NT2/D1 (cell line): ENCODE measurements around the gene PACS1.
A peak's percentile ranks its signal among the peaks of the same experiment; 100 is the strongest.

Source experiments
- DNase-seq: peaks from one replicate; pipeline ENCODE4 v3.0.0-alpha.2; 2011; ENCODE audit warnings: low read depth, low spot score
- H3K27me3 ChIP-seq: 2 replicates; pipeline ENCODE4 v1.6.0; 2011; ENCODE audit warnings: mild to moderate bottlenecking; ENCODE audit not compliant: insufficient read length, insufficient read depth
- H3K36me3 ChIP-seq: 2 replicates; pipeline ENCODE4 v1.6.1; 2011; ENCODE audit warnings: mild to moderate bottlenecking, low read length, mixed read lengths; ENCODE audit not compliant: insufficient read depth, insufficient read length
- H3K4me1 ChIP-seq: 2 replicates; pipeline ENCODE4 v1.5.1; 2011; ENCODE audit not compliant: insufficient read depth, insufficient read length
- H3K4me3 ChIP-seq: 2 replicates; pipeline ENCODE4 v1.5.1; 2011; ENCODE audit warnings: low read depth; ENCODE audit not compliant: insufficient read length
- H3K9ac ChIP-seq: 2 replicates; pipeline ENCODE4 v1.6.0; 2011; ENCODE audit warnings: low read depth; ENCODE audit not compliant: insufficient read length
- H3K9me3 ChIP-seq: 2 replicates; pipeline ENCODE4 v1.5.1; 2011; ENCODE audit warnings: mild to moderate bottlenecking, low read length; ENCODE audit not compliant: insufficient read depth
- SUZ12 ChIP-seq: IDR thresholded peaks from 2 replicates; pipeline ENCODE4 v1.6.1; 2011; ENCODE audit not compliant: insufficient read length, insufficient read depth; ENCODE audit errors: extremely low read depth
- YY1 ChIP-seq: IDR thresholded peaks from 2 replicates; pipeline ENCODE4 v1.6.1; 2011; ENCODE audit not compliant: insufficient read length, insufficient read depth
- ZNF274 ChIP-seq: IDR thresholded peaks from 2 replicates; pipeline ENCODE4 v1.6.1; 2011; ENCODE audit warnings: mild to moderate bottlenecking, low read depth, low read length

PACS1 gene

DNA sequence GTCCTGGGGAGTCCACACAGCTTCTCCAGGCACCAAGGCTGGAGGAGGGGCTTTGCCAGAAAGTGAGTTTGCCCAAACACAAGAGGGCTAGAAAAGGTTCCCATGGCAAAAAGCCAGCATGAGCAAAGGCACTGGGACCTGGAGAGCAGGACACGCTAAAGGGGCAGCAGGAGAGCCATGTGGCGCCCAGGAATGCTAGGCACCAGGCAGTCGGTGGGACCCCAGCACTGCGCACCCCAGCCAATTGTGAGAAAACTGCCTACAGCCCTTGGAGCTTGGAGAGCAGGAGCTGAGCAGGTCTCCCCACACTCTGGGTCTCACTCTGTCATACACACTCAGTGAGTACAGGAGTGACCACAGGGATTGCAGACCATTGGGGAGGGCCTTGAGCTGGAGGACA lies 193.2 kb downstream of the PACS1 start:
- Histone ChIP-seq H3K4me1 (peaks cover 13% of the 10 kb centered on the region), H3K27me3 (no peaks in the 10 kb centered on the region), H3K9me3 (no peaks in the 10 kb centered on the region), H3K4me3 (no peak overlapping the region), H3K36me3 (peaks cover 86% of the 10 kb centered on the region), H3K9ac (no peak overlapping the region)
- DNase-seq, result no peak
- TF ChIP-seq SUZ12 (no peak), ZNF274 (no peak), YY1 (no peak)

DNA sequence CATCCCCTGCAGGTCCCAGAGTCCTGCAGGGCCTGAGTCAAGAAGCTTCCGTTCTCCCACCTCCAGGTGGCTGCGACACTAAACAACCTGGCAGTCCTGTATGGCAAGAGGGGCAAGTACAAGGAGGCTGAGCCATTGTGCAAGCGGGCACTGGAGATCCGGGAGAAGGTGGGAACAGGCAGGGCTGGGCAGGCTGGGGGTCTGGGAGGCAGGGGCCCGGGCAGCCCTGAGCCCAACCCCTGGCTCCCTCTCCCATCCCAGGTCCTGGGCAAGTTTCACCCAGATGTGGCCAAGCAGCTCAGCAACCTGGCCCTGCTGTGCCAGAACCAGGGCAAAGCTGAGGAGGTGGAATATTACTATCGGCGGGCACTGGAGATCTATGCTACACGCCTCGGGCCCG lies 193.7 kb downstream of the PACS1 start:
- peaks cover 10% of the 10 kb centered on the region for H3K4me1 ChIP-seq
- TF ChIP-seq ZNF274 (no peak), YY1 (no peak), SUZ12 (no peak)
- H3K27me3 ChIP-seq, result no peaks in the 10 kb centered on the region
- no peak for DNase-seq
- no peak overlapping the region for H3K4me3 ChIP-seq
- H3K9ac ChIP-seq, result no peak overlapping the region
- H3K36me3 ChIP-seq, result peaks cover 82% of the 10 kb centered on the region
- no peaks in the 10 kb centered on the region for H3K9me3 ChIP-seq

DNA sequence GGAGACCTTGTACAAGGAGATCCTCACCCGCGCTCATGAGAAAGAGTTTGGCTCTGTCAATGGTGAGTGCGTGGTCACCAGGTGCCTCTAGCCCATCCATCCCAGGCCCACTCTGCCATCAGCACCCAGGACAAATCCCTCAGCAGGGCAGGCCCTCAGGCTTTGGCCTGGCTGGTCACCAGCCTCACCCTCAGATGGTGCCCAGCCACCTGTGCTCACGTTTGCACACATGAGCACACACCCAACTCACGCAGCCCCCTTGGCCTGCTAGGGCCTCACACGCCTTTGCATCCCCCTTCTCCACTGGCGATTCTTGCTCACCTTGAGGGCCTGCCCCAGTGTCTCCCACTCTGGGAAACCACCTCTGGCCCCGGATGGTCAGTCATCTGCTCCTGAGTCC lies 194.3 kb downstream of the PACS1 start:
- peaks cover 10% of the 10 kb centered on the region for H3K4me1 ChIP-seq
- no peak for DNase-seq
- H3K9me3 ChIP-seq, result no peaks in the 10 kb centered on the region
- peaks cover 76% of the 10 kb centered on the region for H3K36me3 ChIP-seq
- H3K4me3 ChIP-seq, result no peak overlapping the region
- TF ChIP-seq ZNF274 (no peak), SUZ12 (no peak), YY1 (no peak)
- H3K9ac ChIP-seq, result no peak overlapping the region
- H3K27me3 ChIP-seq, result no peaks in the 10 kb centered on the region

DNA sequence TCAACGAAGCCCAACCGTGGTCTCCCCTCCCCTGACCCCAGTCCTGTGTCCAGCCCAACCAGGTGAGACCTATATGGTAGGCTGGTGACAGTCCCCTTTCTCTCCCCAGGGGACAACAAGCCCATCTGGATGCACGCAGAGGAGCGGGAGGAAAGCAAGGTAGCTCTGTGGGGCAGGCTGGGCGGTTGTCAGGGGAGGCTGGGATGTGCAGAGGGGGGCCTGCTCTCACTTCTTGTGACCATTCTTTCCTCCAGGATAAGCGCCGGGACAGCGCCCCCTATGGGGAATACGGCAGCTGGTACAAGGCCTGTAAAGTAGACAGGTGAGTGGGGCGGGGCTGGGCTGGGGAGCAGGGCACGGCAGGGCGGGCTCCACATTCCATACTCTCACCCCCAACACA lies 194.8 kb downstream of the PACS1 start:
- no peak overlapping the region for H3K4me3 ChIP-seq
- TF ChIP-seq YY1, result no peak
- no peak for TF ChIP-seq ZNF274
- TF ChIP-seq SUZ12, result no peak
- H3K4me1 ChIP-seq, result peaks cover 11% of the 10 kb centered on the region
- H3K9ac ChIP-seq, result no peak overlapping the region
- H3K27me3 ChIP-seq, result no peaks in the 10 kb centered on the region
- H3K36me3 ChIP-seq, result peaks cover 72% of the 10 kb centered on the region
- no peaks in the 10 kb centered on the region for H3K9me3 ChIP-seq
- DNase-seq, result no peak

DNA sequence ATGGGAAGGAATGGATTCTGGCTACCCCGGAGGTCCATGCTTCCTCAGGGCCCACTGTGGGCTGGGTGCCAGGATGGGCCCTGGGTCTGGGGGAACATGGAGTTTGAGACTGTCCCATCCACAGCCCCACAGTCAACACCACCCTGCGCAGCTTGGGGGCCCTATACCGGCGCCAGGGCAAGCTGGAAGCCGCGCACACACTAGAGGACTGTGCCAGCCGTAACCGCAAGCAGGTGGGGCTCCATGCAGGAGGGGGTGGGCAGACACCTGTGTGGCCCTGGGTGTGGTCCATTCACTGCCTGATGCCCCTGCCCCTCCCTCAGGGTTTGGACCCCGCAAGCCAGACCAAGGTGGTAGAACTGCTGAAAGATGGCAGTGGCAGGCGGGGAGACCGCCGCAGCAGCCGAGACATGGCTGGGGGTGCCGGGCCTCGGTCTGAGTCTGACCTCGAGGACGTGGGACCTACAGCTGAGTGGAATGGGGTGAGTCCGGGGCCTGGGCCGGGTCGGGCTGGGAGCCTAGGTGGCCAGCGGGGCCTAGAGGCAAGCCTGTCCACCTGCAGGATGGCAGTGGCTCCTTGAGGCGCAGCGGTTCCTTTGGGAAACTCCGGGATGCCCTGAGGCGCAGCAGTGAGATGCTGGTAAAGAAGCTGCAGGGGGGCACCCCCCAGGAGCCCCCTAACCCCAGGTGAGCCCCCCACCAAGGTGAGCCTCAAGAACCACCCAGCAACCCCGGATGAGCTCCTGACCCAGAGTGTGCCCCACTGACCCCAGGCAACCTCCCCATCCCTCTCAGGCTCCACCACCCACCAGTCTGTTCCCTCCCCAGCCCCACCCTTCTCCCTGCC lies 195.7 kb downstream of the PACS1 start:
- TF ChIP-seq YY1 (no peak), ZNF274 (no peak), SUZ12 (no peak)
- Histone ChIP-seq H3K9ac (no peak overlapping the region), H3K36me3 (peaks cover 73% of the 10 kb centered on the region), H3K4me1 (peaks cover 13% of the 10 kb centered on the region), H3K9me3 (no peaks in the 10 kb centered on the region), H3K4me3 (no peak overlapping the region), H3K27me3 (no peaks in the 10 kb centered on the region)
- no peak for DNase-seq

DNA sequence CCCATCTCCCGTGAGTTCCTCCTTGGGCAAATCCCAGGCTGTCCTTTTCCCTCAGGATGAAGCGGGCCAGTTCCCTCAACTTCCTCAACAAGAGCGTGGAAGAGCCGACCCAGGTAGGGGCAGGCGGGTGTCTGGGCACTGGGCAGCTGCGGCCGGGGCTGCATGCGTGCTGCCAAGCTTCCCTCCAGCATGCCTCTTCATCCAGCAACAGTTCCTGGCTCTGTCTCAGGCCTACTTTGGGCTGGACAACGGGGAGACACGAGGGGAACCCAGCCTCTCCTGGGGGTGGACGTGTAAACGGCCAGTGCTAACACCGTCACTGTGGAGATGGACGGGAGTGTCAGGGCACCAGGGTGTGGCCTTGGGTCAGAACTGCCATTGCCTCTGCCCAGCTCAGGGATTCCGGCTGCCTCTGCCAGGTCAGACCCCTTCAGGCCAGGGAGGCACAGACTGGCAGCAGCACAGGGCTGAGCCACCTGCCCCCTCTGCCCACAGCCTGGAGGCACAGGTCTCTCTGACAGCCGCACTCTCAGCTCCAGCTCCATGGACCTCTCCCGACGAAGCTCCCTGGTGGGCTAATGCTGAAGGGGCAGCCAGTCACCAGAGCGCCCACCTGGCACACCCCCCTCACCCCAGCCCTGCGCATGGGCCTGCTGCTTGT lies 196.4 kb downstream of the PACS1 start:
- no peaks in the 10 kb centered on the region for H3K9me3 ChIP-seq
- H3K27me3 ChIP-seq, result no peaks in the 10 kb centered on the region
- peaks cover 69% of the 10 kb centered on the region for H3K36me3 ChIP-seq
- peaks cover 13% of the 10 kb centered on the region for H3K4me1 ChIP-seq
- H3K9ac ChIP-seq, result peak overlapping the region; percentile 61
- no peak for DNase-seq
- TF ChIP-seq YY1 (no peak), SUZ12 (no peak), ZNF274 (no peak)
- H3K4me3 ChIP-seq, result peak overlapping the region; percentile 39

DNA sequence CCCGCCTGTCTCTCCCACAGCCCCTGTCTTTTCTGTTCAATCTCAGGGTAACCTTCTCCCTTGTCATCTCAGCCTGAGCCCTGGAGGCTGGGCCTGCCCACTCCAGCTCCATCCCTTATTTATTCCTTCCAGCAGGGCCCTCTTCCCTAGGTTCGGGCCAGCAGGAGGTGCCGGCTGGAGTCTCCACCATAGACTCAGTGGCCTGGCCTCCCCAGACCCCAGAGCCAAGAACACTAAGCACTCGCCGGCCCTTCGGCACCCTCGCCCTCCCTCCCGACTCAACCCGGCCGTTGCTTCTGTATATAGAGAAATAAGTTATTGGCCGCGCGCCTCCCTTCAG lies 196.9 kb downstream of the PACS1 start:
- Histone ChIP-seq H3K36me3 (peaks cover 69% of the 10 kb centered on the region), H3K9me3 (no peaks in the 10 kb centered on the region), H3K4me1 (peaks cover 13% of the 10 kb centered on the region), H3K4me3 (peak overlapping the region; percentile 39), H3K27me3 (no peaks in the 10 kb centered on the region), H3K9ac (peak overlapping the region; percentile 61)
- no peak for DNase-seq
- no peak for TF ChIP-seq YY1
- no peak for TF ChIP-seq ZNF274
- no peak for TF ChIP-seq SUZ12
